Testis (tissue), 3 donors: Measurements from ENCODE around the gene HOXD13. TPM values are rescaled to one million over a fixed set of nuclear protein-coding genes. Genes with fewer than 3 reads are reported as not detected.

Source experiments
- DNase-seq: peaks from one replicate; pipeline ENCODE4 v3.0.0-alpha.2; 2019
- H3K27ac ChIP-seq, 2 donors: fragments of 200-600 bp; sonication (generic); one replicate each; pipeline ENCODE4 v1.5.1; 2019
- H3K27me3 ChIP-seq: fragments of 200-600 bp; sonication (generic); one replicate; pipeline ENCODE4 v1.5.1; 2019
- H3K36me3 ChIP-seq: fragments of 200-600 bp; sonication (generic); one replicate; pipeline ENCODE4 v1.5.1; 2017; ENCODE audit warnings: low read depth; ENCODE audit errors: missing control alignments
- H3K4me1 ChIP-seq: fragments of 200-600 bp; sonication (generic); one replicate; pipeline ENCODE4 v1.5.1; 2019
- H3K4me3 ChIP-seq, 2 donors: fragments of 200-600 bp; sonication (generic); one replicate each; pipeline ENCODE4 v1.5.1; 2017 to 2019
- H3K9me3 ChIP-seq: fragments of 200-600 bp; sonication (generic); one replicate; pipeline ENCODE4 v1.5.1; 2017
- POLR2A ChIP-seq: fragments of 450-650 bp; IDR thresholded peaks from one replicate; pipeline ENCODE4 v1.6.1; 2017; ENCODE audit warnings: antibody characterized with exemption, mild to moderate bottlenecking, moderate library complexity
- WGBS, 2 donors: methylation state at CpG; one replicate each; pipeline ENCODE4 v1.1.5; 2018; 5-methylcytosine and 5-hydroxymethylcytosine counted together
- intact Hi-C: fragments of 100-400 bp; cut with DNase I; formaldehyde crosslinking; loops from one replicate; pipeline ENCODE4 v1.15.1; 2023; ENCODE audit warnings: low total_unique reads
- polyA plus RNA-seq: library from polyadenylated mRNA; stranded (reverse); fragments of 350-450 nt; fragmentation: Illumina TruSeq; extraction: RNeasy Lipid Tissue Mini Kit (QIAGEN cat#74804); gene quantifications from one replicate; pipeline ENCODE4 v1.2.3, GENCODE V29; 2014; ENCODE audit warnings: low read depth, low replicate concordance; ENCODE audit not compliant: insufficient read depth
- total RNA-seq, 2 donors: library from RNA; depleted of rRNA; stranded (reverse); fragments of >200 nt; gene quantifications; one replicate each; pipeline ENCODE4 v1.2.3, GENCODE V29; 2016
- TF ChIP-seq, protein P1 (sequence below), 3 experiments: fragments of 450-650 bp in 2 of 3; fragments of 200-600 bp in 1 of 3; sonication (generic) in 1 of 3; IDR thresholded peaks; one replicate each; pipeline ENCODE4 v1.5.1; 2016 to 2019; ENCODE audit warnings: antibody characterized with exemption in 3 of 3, mild to moderate bottlenecking in 2 of 3, moderate library complexity in 1 of 3

HOXD13 gene
- total and polyA plus RNA-seq, 3 donors from 2014 or later: 0.31 to 0.36 TPM; not detected in 1

DNA sequence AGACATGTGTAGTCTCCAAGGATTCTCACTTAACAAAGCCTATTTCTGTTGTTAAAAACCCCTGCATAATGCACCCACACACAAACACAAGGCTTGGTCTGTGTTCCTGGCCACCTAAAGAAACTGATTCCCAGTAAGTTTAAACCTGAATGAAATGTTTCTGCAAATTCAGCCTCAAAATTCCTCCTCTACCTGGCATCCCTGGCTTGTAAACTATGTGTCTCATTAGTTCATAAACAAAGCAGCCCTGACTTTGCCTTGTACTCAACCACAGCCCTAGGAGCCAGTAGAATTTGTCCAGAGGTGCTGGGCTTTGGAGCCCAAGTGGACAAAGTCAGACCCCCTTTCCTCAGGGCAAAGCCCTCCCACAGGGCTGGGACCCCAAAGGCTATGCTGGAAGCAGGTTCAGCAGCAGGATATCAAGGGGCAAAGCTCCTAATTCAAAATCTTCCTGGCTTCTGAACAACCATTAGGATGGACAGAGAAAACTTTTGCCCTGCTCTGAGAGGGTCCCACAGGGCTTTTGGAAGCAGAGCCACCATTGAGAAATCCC, 2.6 kb upstream of the HOXD13 start:
- DNase-seq: no peak
- no peaks in the 10 kb centered on the region for H3K27me3 ChIP-seq

DNA sequence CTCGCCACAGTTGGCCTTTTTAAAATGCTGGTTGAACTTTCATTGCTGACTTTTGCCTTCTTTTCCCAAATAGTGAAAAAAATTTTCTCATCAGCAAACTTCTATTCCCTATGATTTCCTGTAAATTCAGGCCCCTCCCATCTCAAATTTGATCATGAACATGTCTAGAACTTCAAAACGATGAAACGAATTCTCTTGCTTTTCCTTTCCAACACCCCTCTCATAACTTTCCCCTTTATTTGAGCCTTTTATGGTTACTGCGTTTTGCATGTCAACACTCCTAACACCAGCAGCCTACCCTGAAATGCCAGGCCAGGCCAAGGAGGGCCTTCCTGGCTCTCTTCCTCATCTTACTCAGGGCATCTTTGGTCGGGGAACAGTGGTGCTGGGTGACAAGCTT, 1.7 kb upstream of the HOXD13 start:
- DNase-seq: no peak
- Histone ChIP-seq H3K9me3 (no peaks in the 10 kb centered on the region), H3K27me3 (no peaks in the 10 kb centered on the region), H3K4me3 (no peak overlapping the region), H3K4me1 (peaks cover 10% of the 10 kb centered on the region), H3K27ac (no peak overlapping the region), H3K36me3 (no peaks in the 10 kb centered on the region)
- intact Hi-C loops: no loop called here
- WGBS, 2 donors: 28 to 40% methylated on average over 5 of the region's 5 CpGs
- TF ChIP-seq, protein P1, sequence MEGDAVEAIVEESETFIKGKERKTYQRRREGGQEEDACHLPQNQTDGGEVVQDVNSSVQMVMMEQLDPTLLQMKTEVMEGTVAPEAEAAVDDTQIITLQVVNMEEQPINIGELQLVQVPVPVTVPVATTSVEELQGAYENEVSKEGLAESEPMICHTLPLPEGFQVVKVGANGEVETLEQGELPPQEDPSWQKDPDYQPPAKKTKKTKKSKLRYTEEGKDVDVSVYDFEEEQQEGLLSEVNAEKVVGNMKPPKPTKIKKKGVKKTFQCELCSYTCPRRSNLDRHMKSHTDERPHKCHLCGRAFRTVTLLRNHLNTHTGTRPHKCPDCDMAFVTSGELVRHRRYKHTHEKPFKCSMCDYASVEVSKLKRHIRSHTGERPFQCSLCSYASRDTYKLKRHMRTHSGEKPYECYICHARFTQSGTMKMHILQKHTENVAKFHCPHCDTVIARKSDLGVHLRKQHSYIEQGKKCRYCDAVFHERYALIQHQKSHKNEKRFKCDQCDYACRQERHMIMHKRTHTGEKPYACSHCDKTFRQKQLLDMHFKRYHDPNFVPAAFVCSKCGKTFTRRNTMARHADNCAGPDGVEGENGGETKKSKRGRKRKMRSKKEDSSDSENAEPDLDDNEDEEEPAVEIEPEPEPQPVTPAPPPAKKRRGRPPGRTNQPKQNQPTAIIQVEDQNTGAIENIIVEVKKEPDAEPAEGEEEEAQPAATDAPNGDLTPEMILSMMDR (IDR thresholded peaks at IDR 0.05): no peak
- TF ChIP-seq POLR2A: no peak

More for the DNA sequence above, 2.6 kb upstream of the HOXD13 start:
- H3K36me3 ChIP-seq: no peaks in the 10 kb centered on the region
- intact Hi-C loops: loop anchor here (10.0 kb wide), 1 partner anchor 405 kb away; no protein-coding TSS in a partner anchor
- H3K4me3 ChIP-seq: no peak overlapping the region
- TF ChIP-seq POLR2A: no peak
- TF ChIP-seq, protein P1 (IDR thresholded peaks at IDR 0.05): no peak
- H3K9me3 ChIP-seq: no peaks in the 10 kb centered on the region
- no peak overlapping the region for H3K27ac ChIP-seq
- H3K4me1 ChIP-seq: peaks cover 11% of the 10 kb centered on the region

DNA sequence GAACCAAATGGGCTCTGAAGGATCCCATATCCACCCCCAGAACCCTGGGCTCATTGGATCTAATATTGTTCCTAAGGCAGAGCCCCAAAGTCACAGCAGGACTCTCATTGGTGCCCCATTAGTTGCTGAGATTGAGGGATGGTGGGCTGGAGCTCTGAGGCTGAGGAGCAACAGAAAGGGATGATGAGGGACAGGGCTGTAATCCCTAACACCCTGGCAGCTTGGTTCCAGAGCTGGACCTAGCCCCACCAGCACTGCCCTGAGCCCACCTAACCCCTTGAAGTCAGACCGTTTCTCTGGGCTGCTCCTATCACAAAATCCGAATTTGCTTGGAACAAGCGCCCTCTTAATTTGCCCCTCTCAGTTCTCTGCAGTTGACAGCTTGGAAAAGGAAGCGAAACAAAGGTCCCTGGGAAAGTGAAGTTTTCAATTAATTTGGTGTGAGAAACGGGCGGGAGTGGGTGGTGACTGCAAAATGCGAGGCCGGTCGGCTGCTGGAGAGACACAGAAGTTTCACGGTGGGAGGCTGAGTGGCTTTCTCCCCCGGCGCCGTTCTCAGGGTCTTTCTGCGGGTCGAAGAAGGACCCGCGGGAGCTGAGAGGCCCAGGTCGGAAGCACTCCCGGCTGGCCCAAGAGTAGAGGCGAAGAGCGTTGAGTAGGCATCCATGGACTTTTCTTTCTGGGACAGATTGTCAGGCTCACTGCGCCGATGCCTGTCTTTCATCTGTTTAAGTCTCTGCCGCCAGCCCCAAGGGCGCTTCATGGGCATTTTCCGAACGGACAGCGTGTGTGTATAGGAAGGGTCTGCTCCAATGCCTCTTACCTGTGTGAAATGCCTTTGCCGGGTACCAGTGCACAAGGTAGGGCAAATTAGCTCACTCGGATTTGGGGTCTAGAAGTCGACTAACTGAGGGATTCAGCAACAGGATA, 927 bp upstream of the HOXD13 start:
- no peak overlapping the region for H3K4me3 ChIP-seq
- TF ChIP-seq POLR2A: no peak
- TF ChIP-seq, protein P1 (IDR thresholded peaks at IDR 0.05): no peak
- no peaks in the 10 kb centered on the region for H3K9me3 ChIP-seq
- H3K27ac ChIP-seq: no peak overlapping the region
- DNase-seq: no peak
- intact Hi-C loops: no loop called here
- 10 to 14% methylated on average over 31 of the region's 31 CpGs for WGBS, 2 donors
- H3K4me1 ChIP-seq: peaks cover 8% of the 10 kb centered on the region
- H3K27me3 ChIP-seq: no peaks in the 10 kb centered on the region
- no peaks in the 10 kb centered on the region for H3K36me3 ChIP-seq

DNA sequence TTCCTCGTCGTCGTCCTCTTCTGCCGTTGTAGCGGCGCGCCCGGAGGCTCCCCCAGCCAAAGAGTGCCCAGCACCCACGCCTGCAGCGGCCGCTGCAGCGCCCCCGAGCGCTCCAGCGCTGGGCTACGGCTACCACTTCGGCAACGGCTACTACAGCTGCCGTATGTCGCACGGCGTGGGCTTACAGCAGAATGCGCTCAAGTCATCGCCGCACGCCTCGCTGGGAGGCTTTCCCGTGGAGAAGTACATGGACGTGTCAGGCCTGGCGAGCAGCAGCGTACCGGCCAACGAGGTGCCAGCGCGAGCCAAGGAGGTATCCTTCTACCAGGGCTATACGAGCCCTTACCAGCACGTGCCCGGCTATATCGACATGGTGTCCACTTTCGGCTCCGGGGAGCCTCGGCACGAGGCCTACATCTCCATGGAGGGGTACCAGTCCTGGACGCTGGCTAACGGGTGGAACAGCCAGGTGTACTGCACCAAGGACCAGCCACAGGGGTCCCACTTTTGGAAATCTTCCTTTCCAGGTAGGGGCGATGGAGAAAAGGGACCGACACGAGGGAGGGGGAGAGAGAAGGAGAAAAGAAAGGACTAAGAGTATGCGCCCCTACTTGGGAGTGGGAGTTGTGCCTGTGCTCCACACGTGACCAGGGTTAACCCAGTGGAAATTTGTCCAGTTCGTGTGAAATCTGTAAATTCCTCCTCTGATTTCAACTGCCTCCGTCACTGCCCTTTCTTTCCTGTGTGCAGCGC, 800 bp downstream of the HOXD13 start:
- 6 to 12% methylated on average over 12 to 53 of the region's 53 CpGs for whole genome bisulfite sequencing, 2 donors
- H3K27ac ChIP-seq: no peak overlapping the region
- peaks cover 13% of the 10 kb centered on the region for H3K4me1 ChIP-seq
- TF ChIP-seq, protein P1 (IDR thresholded peaks at IDR 0.05): no peak
- TF ChIP-seq POLR2A: no peak
- H3K4me3 ChIP-seq: peak overlapping the region; percentile 14 to 29
- DNase-seq: no peak
- peaks cover 6% of the 10 kb centered on the region for H3K27me3 ChIP-seq
- intact Hi-C loops: no loop called here
- H3K9me3 ChIP-seq: no peaks in the 10 kb centered on the region
- H3K36me3 ChIP-seq: no peaks in the 10 kb centered on the region
